Duodenal mucosa (tissue), 2 donors: ENCODE measurements around the gene TANGO2.

Experiments used
- H3K27ac ChIP-seq: one replicate; pipeline ENCODE4 v1.7.0; 2013; ENCODE audit warnings: low read depth, low read length
- H3K27me3 ChIP-seq, 2 donors: one replicate each; pipeline ENCODE4 v1.7.0; 2013; ENCODE audit warnings: low read length in 2 of 2, control low read depth in 1 of 2; ENCODE audit not compliant: insufficient read depth in 2 of 2, control insufficient read depth in 1 of 2
- H3K36me3 ChIP-seq, 2 donors: one replicate each; pipeline ENCODE4 v1.7.0; 2013; ENCODE audit warnings: low read length in 2 of 2, control low read depth in 1 of 2; ENCODE audit not compliant: insufficient read depth in 2 of 2, control insufficient read depth in 1 of 2
- H3K4me1 ChIP-seq, 2 donors: one replicate each; pipeline ENCODE4 v1.7.0; 2013; ENCODE audit warnings: low read length in 2 of 2, control low read depth in 1 of 2; ENCODE audit not compliant: insufficient read depth in 2 of 2, control insufficient read depth in 1 of 2
- H3K4me3 ChIP-seq, 2 donors: one replicate each; pipeline ENCODE4 v1.7.0; 2013; ENCODE audit warnings: low read length in 2 of 2, low read depth in 1 of 2
- H3K9ac ChIP-seq, 2 donors: one replicate each; pipeline ENCODE4 v1.7.0; 2013; ENCODE audit warnings: low read length in 2 of 2, low read depth in 1 of 2
- H3K9me3 ChIP-seq, 2 donors: one replicate each; pipeline ENCODE4 v1.7.0; 2013; ENCODE audit warnings: low read length in 2 of 2, control low read depth in 1 of 2; ENCODE audit not compliant: control insufficient read depth in 1 of 2

Gene TANGO2

GRCh38 chr22:20051927-20052308, 31.0 kb downstream of the TANGO2 start:
- H3K4me1 ChIP-seq: peaks cover 0 to 7% of the 10 kb centered on the region in 2 donors
- no peaks in the 10 kb centered on the region for H3K27me3 ChIP-seq
- no peak overlapping the region for H3K27ac ChIP-seq
- no peaks in the 10 kb centered on the region for H3K9me3 ChIP-seq
- no peak overlapping the region for H3K4me3 ChIP-seq
- no peak overlapping the region for H3K9ac ChIP-seq
- H3K36me3 ChIP-seq: peaks cover 12 to 44% of the 10 kb centered on the region in 2 donors

DNA sequence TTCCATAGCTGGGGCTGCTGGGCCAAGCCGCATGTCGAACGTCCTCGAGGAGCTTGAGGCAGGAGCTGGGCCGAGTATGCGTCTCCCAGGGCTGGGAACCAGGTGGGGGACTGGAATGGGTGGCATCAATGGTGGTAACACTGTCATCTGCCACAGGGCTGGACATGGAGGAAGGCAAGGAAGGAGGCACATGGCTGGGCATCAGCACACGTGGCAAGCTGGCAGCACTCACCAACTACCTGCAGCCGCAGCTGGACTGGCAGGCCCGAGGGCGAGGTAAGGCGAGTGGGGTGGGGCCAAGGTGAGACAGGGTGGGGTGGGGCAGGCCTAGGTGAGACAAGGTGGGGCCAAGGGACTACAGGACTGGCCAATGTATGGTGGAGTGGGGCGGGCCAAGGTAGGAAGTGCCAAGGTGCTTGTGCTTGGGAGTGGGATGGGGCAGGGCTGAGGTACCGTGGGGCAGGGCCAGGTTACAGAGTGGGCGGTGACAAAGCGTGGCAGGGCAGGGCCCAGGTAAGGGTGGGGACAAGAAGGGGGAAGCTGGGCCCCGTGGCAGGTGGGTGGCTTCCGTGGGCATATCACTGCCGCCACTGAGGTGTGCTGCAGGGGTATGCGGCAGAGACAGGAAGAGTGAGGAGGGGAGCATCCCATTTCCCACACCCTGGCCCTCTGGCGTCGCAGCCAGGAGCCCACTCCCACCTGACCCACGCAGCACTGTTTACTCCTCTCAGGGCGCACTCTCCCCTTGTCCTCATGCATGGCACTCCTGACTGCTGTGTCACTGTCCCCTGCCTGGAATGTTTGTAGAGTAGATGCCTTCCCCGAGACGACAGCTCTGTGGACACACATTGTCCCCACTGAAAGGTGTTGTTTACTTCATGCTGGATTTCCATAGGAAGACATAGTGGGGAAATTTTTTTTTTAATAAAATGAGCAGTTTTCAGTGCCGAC, 31.7 kb downstream of the TANGO2 start:
- Histone ChIP-seq H3K9me3 (no peaks in the 10 kb centered on the region), H3K27ac (no peak overlapping the region), H3K27me3 (no peaks in the 10 kb centered on the region), H3K4me1 (peaks cover 0 to 7% of the 10 kb centered on the region in 2 donors), H3K4me3 (no peak overlapping the region), H3K36me3 (peaks cover 13 to 48% of the 10 kb centered on the region in 2 donors), H3K9ac (no peak overlapping the region)

GRCh38 chr22:20053407-20054033, 32.6 kb downstream of the TANGO2 start:
- H3K36me3 ChIP-seq: peaks cover 13 to 48% of the 10 kb centered on the region in 2 donors
- no peak overlapping the region for H3K9ac ChIP-seq
- no peaks in the 10 kb centered on the region for H3K9me3 ChIP-seq
- H3K27me3 ChIP-seq: no peaks in the 10 kb centered on the region
- no peak overlapping the region for H3K27ac ChIP-seq
- H3K4me3 ChIP-seq: no peak overlapping the region
- H3K4me1 ChIP-seq: peaks cover 0 to 7% of the 10 kb centered on the region in 2 donors

DNA sequence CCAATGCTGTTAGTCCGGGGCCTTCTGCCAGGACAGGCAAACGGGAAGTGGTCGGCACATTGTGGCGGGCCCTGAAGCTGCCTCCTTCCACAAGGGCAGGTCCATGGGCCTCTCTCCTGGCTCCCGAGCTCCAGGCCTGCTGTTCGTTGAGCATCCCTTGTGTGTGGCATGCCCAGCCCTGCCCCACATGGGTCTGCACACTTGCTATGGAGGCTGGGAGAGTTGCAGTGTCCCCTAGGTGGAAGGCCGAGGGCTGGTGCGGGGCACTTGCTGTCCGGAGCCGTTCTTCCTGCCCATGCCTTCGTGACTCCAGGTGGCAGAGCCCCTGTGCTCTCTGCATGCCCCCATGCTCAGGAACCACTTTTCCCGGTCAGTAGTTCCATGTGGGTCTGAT, 33.1 kb downstream of the TANGO2 start:
- H3K36me3 ChIP-seq: peaks cover 10 to 49% of the 10 kb centered on the region in 2 donors

GRCh38 chr22:20054485-20054884, 33.6 kb downstream of the TANGO2 start:
- Histone ChIP-seq H3K27ac (no peak overlapping the region), H3K4me1 (peaks cover 0 to 7% of the 10 kb centered on the region in 2 donors), H3K4me3 (no peak overlapping the region), H3K27me3 (no peaks in the 10 kb centered on the region), H3K36me3 (peaks cover 10 to 53% of the 10 kb centered on the region in 2 donors), H3K9me3 (no peaks in the 10 kb centered on the region), H3K9ac (no peak overlapping the region)

More for the DNA sequence above, 33.1 kb downstream of the TANGO2 start:
- no peaks in the 10 kb centered on the region for H3K9me3 ChIP-seq
- no peak overlapping the region for H3K27ac ChIP-seq
- peaks cover 0 to 7% of the 10 kb centered on the region in 2 donors for H3K4me1 ChIP-seq
- no peak overlapping the region for H3K9ac ChIP-seq
- H3K4me3 ChIP-seq: no peak overlapping the region
- H3K27me3 ChIP-seq: no peaks in the 10 kb centered on the region

GRCh38 chr22:20055144-20055543, 34.2 kb downstream of the TANGO2 start:
- Histone ChIP-seq H3K36me3 (peaks cover 10 to 53% of the 10 kb centered on the region in 2 donors), H3K9me3 (no peaks in the 10 kb centered on the region), H3K4me1 (peaks cover 0 to 7% of the 10 kb centered on the region in 2 donors), H3K27ac (no peak overlapping the region), H3K4me3 (no peak overlapping the region), H3K9ac (no peak overlapping the region), H3K27me3 (no peaks in the 10 kb centered on the region)

GRCh38 chr22:20055654-20056053, 34.7 kb downstream of the TANGO2 start:
- Histone ChIP-seq H3K4me1 (peaks cover 0 to 7% of the 10 kb centered on the region in 2 donors), H3K36me3 (peaks cover 10 to 57% of the 10 kb centered on the region in 2 donors), H3K9ac (no peak overlapping the region), H3K27ac (no peak overlapping the region), H3K27me3 (no peaks in the 10 kb centered on the region), H3K9me3 (no peaks in the 10 kb centered on the region), H3K4me3 (no peak overlapping the region)

GRCh38 chr22:20056161-20056560, 35.3 kb downstream of the TANGO2 start:
- Histone ChIP-seq H3K27ac (no peak overlapping the region), H3K4me1 (peaks cover 0 to 7% of the 10 kb centered on the region in 2 donors), H3K36me3 (peaks cover 10 to 62% of the 10 kb centered on the region in 2 donors), H3K9me3 (no peaks in the 10 kb centered on the region), H3K9ac (no peak overlapping the region), H3K4me3 (no peak overlapping the region), H3K27me3 (no peaks in the 10 kb centered on the region)

- no peaks in the 10 kb centered on the region for H3K9me3 ChIP-seq
- H3K27ac ChIP-seq: no peak overlapping the region
- no peaks in the 10 kb centered on the region for H3K27me3 ChIP-seq
- H3K4me1 ChIP-seq: peaks cover 0 to 7% of the 10 kb centered on the region in 2 donors
- peaks cover 12 to 67% of the 10 kb centered on the region in 2 donors for H3K36me3 ChIP-seq
- no peak overlapping the region for H3K4me3 ChIP-seq
- no peak overlapping the region for H3K9ac ChIP-seq
These were observed 35.9 kb downstream of the TANGO2 start for GRCh38 chr22:20056696-20057386.
